Stimulated activated naive B cell treated with anti-CD40 and anti-IgM and Interleukin-4, amounts not matched to agents 10 μg/mL and 1 μg/mL and 100 μg/mL, for 72 hours (primary cell): ENCODE data around the gene C1QTNF2.
"Not testable (repeated sequence)": the region's sequence is repeated elsewhere in the genome, so short reads cannot be mapped to it uniquely, and the experiment has no call there.

Experiments used
- ATAC-seq, 2 donors: fragments of 150-1000 bp; cut with Tn5 transposase; replicated peaks; 2 replicates each; pipeline ENCODE4 v1.10.0; 2021; ENCODE audit warnings: moderate library complexity in 1 of 2
- DNase-seq: peaks from one replicate; pipeline ENCODE4 v3.0.0; 2021
- H3K27ac Mint-ChIP-seq: one replicate; pipeline ENCODE4 v1.8.0; 2022; ENCODE audit warnings: mild to moderate bottlenecking, mixed read lengths
- H3K27me3 Mint-ChIP-seq, 2 donors: one replicate each; pipeline ENCODE4 v1.8.0; 2022; ENCODE audit warnings: mixed read lengths in 2 of 2
- H3K36me3 Mint-ChIP-seq, 2 donors: one replicate each; pipeline ENCODE4 v1.8.0; 2022; ENCODE audit warnings: mixed read lengths in 2 of 2, mild to moderate bottlenecking in 1 of 2
- H3K4me1 Mint-ChIP-seq, 2 donors: one replicate each; pipeline ENCODE4 v1.8.0; 2022; ENCODE audit warnings: mixed read lengths in 2 of 2, mild to moderate bottlenecking in 1 of 2
- H3K4me3 Mint-ChIP-seq, 2 donors: one replicate each; pipeline ENCODE4 v1.8.0; 2022; ENCODE audit warnings: mild to moderate bottlenecking in 2 of 2, mixed read lengths in 2 of 2, moderate library complexity in 1 of 2
- H3K9me3 Mint-ChIP-seq, 2 donors: one replicate each; pipeline ENCODE4 v1.8.0; 2022; ENCODE audit warnings: mixed read lengths in 2 of 2, mild to moderate bottlenecking in 1 of 2

Gene C1QTNF2

GRCh38 chr5:160342413-160342941 lies 27.9 kb downstream of the C1QTNF2 start:
- no peak for DNase-seq
- Mint-ChIP-seq H3K4me1 (peaks cover 0 to 6% of the 10 kb centered on the region in 2 donors), H3K36me3 (no peaks in the 10 kb centered on the region), H3K9me3 (no peaks in the 10 kb centered on the region), H3K27me3 (no peaks in the 10 kb centered on the region), H3K27ac (no peak overlapping the region), H3K4me3 (no peak overlapping the region)
- no peak for ATAC-seq

GRCh38 chr5:160341309-160341870 lies 29.0 kb downstream of the C1QTNF2 start:
- Mint-ChIP-seq H3K9me3 (no peaks in the 10 kb centered on the region), H3K4me3 (no peak overlapping the region), H3K27me3 (no peaks in the 10 kb centered on the region), H3K36me3 (no peaks in the 10 kb centered on the region), H3K4me1 (peaks cover 0 to 6% of the 10 kb centered on the region in 2 donors), H3K27ac (no peak overlapping the region)
- no peak for ATAC-seq
- no peak for DNase-seq

GRCh38 chr5:160340513-160340912 lies 29.9 kb downstream of the C1QTNF2 start:
- H3K9me3 Mint-ChIP-seq, H3K27ac Mint-ChIP-seq, DNase-seq, H3K36me3 Mint-ChIP-seq, H3K4me1 Mint-ChIP-seq, ATAC-seq, H3K27me3 Mint-ChIP-seq, H3K4me3 Mint-ChIP-seq: not testable (repeated sequence)

DNA sequence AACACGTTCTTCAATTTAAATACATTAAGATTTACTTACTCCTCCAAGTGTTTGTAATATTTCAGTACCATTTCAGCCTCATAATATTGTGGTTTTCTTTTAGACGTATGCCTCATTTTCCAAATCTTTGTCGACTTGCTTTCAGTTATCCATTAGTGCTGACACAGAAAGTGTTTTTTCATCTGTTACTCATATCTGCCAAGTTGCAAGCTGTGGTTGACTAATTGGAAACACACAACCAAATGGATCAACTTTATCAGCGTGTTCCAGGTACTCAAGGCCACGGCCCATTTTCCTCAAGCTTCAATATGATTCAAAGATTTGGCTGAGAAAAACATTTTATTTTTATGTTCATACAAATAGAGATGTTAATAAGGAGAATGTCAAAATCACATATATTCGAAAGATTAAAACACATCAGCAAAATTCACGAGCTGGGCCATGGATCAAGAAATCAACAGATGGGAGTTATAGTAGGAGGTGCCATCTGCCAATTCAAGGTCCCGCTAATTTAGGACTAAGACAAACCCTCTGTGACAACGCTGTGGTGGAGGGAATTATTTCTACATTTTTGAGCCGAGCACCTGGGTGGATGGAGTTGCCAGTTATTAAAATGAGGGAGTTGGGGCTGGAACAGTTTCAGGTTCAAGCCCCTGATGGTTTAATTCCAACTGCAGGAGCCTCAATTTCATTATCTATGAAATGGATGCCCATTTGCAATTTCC lies 30.9 kb downstream of the C1QTNF2 start:
- Mint-ChIP-seq H3K27ac (no peak overlapping the region), H3K9me3 (no peaks in the 10 kb centered on the region), H3K27me3 (peaks cover 0 to 4% of the 10 kb centered on the region in 2 donors), H3K4me1 (no peaks in the 10 kb centered on the region), H3K36me3 (no peaks in the 10 kb centered on the region), H3K4me3 (no peak overlapping the region)
- ATAC-seq: no peak
- DNase-seq: no peak

DNA sequence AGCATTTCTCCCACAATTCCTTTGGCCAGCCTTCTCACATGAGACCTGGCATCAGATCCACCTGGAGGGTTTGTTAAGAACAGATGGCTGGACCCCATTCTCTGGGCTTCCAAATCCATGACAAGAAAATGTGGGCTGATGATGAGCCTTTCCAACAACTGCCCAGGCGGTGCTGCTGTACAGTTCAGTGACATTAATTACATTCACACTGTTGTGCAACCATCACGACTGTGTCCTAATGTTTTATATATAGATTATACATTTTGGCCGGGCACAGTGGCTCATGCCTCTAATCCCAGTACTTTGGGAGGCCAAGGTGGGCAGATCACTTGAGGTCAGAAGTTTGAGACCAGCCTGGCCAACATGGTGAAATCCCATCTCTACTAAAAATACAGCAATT lies 35.7 kb downstream of the C1QTNF2 start:
- not testable (repeated sequence) for H3K27ac Mint-ChIP-seq, H3K9me3 Mint-ChIP-seq, ATAC-seq, H3K4me1 Mint-ChIP-seq, H3K27me3 Mint-ChIP-seq, DNase-seq, H3K4me3 Mint-ChIP-seq, H3K36me3 Mint-ChIP-seq

DNA sequence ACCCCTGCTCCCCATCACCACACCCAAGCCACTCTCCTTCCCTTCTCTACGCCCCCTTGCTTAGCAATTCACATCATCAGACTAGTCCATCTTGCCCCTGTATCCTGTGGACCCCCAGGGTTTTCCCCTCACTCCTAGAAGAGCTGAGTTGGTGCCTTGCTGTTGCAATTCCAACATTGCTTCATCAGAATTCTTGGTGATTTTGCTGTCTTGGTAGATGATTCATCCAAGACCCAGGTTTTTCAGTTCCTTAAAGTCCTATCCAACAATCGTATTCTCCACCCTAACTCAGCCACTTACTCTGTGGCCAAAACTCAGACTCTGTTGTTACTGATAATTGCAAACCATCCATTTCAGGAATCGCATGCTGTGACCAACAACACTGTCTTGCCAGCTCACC lies 36.7 kb downstream of the C1QTNF2 start:
- peak; percentile 63 to 72 for ATAC-seq
- Mint-ChIP-seq H3K36me3 (no peaks in the 10 kb centered on the region), H3K4me3 (no peak overlapping the region), H3K9me3 (no peaks in the 10 kb centered on the region), H3K27ac (no peak overlapping the region), H3K27me3 (peaks cover 0 to 4% of the 10 kb centered on the region in 2 donors), H3K4me1 (peaks cover 7 to 8% of the 10 kb centered on the region in 2 donors)
- DNase-seq: no peak

GRCh38 chr5:160330212-160330611 lies 40.2 kb downstream of the C1QTNF2 start:
- DNase-seq (no peak), ATAC-seq (no peak)
- Mint-ChIP-seq H3K36me3 (no peaks in the 10 kb centered on the region), H3K27me3 (no peaks in the 10 kb centered on the region), H3K27ac (peak overlapping the region; percentile 3), H3K4me1 (peaks cover 7 to 8% of the 10 kb centered on the region in 2 donors), H3K9me3 (no peaks in the 10 kb centered on the region), H3K4me3 (no peak overlapping the region)

DNA sequence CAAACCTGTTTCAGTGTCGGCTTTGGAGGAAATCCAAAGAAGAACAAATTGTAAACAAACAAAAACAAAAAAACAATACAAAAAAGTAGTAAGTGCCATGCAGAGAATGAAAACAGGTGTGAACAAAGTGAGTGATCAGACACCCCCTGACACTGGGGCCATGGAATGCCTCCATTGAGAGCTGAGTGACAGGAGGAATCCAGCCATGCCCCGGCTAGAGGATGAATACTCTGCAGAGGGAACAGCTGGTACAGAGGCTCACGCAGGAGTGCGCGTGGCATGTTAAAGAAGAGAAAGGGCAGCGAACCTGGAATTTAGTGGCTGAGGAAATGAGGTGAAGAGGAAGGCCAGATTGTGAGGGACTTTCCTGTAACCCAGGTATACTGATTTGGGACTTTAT lies 42.6 kb downstream of the C1QTNF2 start:
- no peak for DNase-seq
- H3K27me3 Mint-ChIP-seq: no peaks in the 10 kb centered on the region
- ATAC-seq: no peak
- no peak overlapping the region for H3K4me3 Mint-ChIP-seq
- no peak overlapping the region for H3K27ac Mint-ChIP-seq
- H3K9me3 Mint-ChIP-seq: no peaks in the 10 kb centered on the region
- no peaks in the 10 kb centered on the region for H3K36me3 Mint-ChIP-seq
- no peaks in the 10 kb centered on the region for H3K4me1 Mint-ChIP-seq

- no peak overlapping the region for H3K4me3 Mint-ChIP-seq
Measured at GRCh38 chr5:160326981-160327380, 43.4 kb downstream of the C1QTNF2 start.

DNA sequence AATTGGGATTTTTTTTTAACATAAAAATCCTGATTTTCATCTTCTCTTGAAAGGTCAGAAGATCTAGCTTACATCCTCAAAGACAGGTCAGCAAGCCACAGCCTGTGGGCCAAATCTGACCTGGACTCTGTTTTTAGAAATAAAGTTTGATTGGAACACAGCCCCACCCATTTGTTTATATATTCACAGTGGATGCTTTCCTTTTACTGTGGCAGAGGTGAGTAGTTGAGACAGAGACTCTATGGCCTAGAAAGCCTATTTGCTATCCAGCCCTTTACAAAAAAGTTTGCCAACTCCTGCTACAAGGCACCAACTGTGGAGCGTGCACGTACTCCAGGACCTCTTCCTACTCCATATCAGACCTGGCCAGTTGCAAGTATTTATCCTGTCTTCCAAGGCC lies 44.7 kb downstream of the C1QTNF2 start:
- DNase-seq: no peak
- H3K36me3 Mint-ChIP-seq: no peaks in the 10 kb centered on the region
- no peaks in the 10 kb centered on the region for H3K4me1 Mint-ChIP-seq
- no peak for ATAC-seq
- no peaks in the 10 kb centered on the region for H3K9me3 Mint-ChIP-seq
- peaks cover 4 to 14% of the 10 kb centered on the region in 2 donors for H3K27me3 Mint-ChIP-seq
- no peak overlapping the region for H3K4me3 Mint-ChIP-seq
- H3K27ac Mint-ChIP-seq: no peak overlapping the region

More at GRCh38 chr5:160326981-160327380, 43.4 kb downstream of the C1QTNF2 start:
- Mint-ChIP-seq H3K36me3 (no peaks in the 10 kb centered on the region), H3K27ac (no peak overlapping the region), H3K4me1 (no peaks in the 10 kb centered on the region), H3K27me3 (peaks cover 0 to 3% of the 10 kb centered on the region in 2 donors), H3K9me3 (no peaks in the 10 kb centered on the region)
- DNase-seq (no peak), ATAC-seq (no peak)

DNA sequence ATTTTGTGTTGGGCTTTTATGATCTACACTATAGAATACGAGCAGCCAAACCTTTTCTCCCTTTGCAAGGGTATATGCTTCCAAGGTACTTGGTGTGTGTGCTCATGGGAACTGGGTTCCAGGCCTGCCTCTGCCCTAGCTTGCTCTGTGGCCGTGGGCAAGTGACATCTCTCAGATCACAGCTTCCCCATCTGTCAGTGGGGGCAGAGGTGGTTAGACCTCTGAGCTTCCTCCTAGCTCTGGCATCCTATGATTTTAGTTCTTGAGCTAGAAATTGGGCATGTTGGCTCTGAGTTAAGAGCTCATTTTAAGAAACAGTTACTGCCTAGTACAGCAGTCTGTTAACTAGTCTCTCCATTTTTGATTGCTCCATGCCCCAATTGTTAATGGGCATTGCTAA lies 45.5 kb downstream of the C1QTNF2 start:
- Mint-ChIP-seq H3K36me3 (no peaks in the 10 kb centered on the region), H3K4me1 (no peaks in the 10 kb centered on the region), H3K9me3 (no peaks in the 10 kb centered on the region), H3K27ac (no peak overlapping the region), H3K4me3 (no peak overlapping the region), H3K27me3 (peaks cover 5 to 15% of the 10 kb centered on the region in 2 donors)
- DNase-seq (no peak), ATAC-seq (no peak)

DNA sequence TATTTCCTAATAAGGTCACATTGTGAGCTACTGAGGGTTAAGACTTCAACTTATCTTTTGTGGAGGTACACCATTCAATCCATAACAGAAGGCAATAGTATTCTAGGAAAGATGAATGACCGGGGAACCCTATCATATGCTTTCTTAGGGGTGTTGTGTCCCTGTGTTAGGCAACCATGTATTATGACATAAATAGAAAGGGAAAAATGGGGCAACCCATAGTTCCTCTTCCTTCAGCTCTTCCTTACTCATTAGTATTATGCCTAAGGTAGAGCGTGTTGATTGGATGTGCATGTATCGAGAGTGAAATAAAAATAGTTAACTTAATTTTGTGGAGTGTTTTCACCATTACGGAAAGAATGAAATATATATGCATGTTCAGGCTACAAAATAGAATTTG lies 52.0 kb downstream of the C1QTNF2 start:
- Mint-ChIP-seq H3K4me1 (peaks cover 0 to 2% of the 10 kb centered on the region in 2 donors), H3K36me3 (no peaks in the 10 kb centered on the region), H3K4me3 (no peak overlapping the region), H3K9me3 (no peaks in the 10 kb centered on the region), H3K27ac (no peak overlapping the region), H3K27me3 (peaks cover 28 to 46% of the 10 kb centered on the region in 2 donors)
- no peak for DNase-seq
- no peak for ATAC-seq

DNA sequence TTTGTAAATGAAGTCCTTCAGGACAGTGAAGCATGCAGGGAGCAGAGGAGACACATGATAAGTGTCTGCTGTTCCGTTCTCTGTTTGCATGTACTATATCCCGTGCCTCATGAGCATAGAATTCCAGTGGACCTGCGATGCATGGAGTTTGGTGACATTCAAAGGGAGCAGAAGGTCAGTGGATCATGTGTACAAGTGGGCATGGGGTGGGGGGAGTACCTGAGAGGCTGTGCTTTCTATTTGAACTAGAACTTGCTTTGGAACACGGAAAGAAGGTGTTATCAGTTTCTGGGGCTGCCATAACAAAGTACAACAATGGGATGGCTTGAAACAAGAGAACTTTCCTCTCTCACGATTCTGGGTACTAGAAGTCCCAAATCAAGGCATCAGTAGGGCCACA lies 53.0 kb downstream of the C1QTNF2 start:
- Mint-ChIP-seq H3K27me3 (peaks cover 37 to 56% of the 10 kb centered on the region in 2 donors), H3K4me1 (peaks cover 8 to 9% of the 10 kb centered on the region in 2 donors), H3K27ac (no peak overlapping the region), H3K9me3 (no peaks in the 10 kb centered on the region), H3K36me3 (peaks cover 0 to 4% of the 10 kb centered on the region in 2 donors), H3K4me3 (no peak overlapping the region)
- no peak for DNase-seq
- ATAC-seq: no peak

- H3K36me3 Mint-ChIP-seq: peaks cover 0 to 4% of the 10 kb centered on the region in 2 donors
- H3K27me3 Mint-ChIP-seq: peaks cover 47 to 60% of the 10 kb centered on the region in 2 donors
- H3K9me3 Mint-ChIP-seq: no peaks in the 10 kb centered on the region
- DNase-seq (no peak), ATAC-seq (no peak)
- H3K4me3 Mint-ChIP-seq: no peak overlapping the region
- no peak overlapping the region for H3K27ac Mint-ChIP-seq
- peaks cover 13 to 14% of the 10 kb centered on the region in 2 donors for H3K4me1 Mint-ChIP-seq
Measured at GRCh38 chr5:160315968-160316367, 54.5 kb downstream of the C1QTNF2 start.
